GM23338 (cell line): Measurements from ENCODE around the gene FOXRED1. TPM values are rescaled to one million over a fixed set of nuclear protein-coding genes. Genes with fewer than 3 reads are reported as not detected.

Source experiments
- ATAC-seq: fragments of 200-7000 bp; cut with Tn5 transposase; 3 replicates; pipeline ENCODE4 v1.9.1; 2020
- DNase-seq: peaks from one replicate; pipeline ENCODE4 v3.0.0-alpha.2; 2015; ENCODE audit warnings: low spot score
- H2AFZ ChIP-seq: fragments of 200-600 bp; sonication (generic); 2 replicates; pipeline ENCODE4 v1.8.0; 2016; ENCODE audit warnings: antibody characterized with exemption, mild to moderate bottlenecking, moderate library complexity
- H3F3A ChIP-seq: fragments of 200-600 bp; sonication (generic); replicated peaks from 2 replicates; pipeline ENCODE4 v1.8.0; 2017; ENCODE audit warnings: antibody characterized with exemption, mixed run types, low read depth
- H3K27ac ChIP-seq: fragments of 200-600 bp; sonication (generic); 2 replicates; pipeline ENCODE4 v1.6.1; 2016; ENCODE audit warnings: low read depth
- H3K27me3 ChIP-seq: fragments of 200-600 bp; sonication (generic); 2 replicates; pipeline ENCODE4 v1.8.0; 2016; ENCODE audit warnings: mild to moderate bottlenecking, mixed run types, moderate library complexity; ENCODE audit not compliant: insufficient read depth
- H3K36me3 ChIP-seq: fragments of 200-600 bp; sonication (generic); 2 replicates; pipeline ENCODE4 v1.8.0; 2016; ENCODE audit warnings: mild to moderate bottlenecking; ENCODE audit not compliant: insufficient read depth
- H3K4me1 ChIP-seq: fragments of 200-600 bp; sonication (generic); 2 replicates; pipeline ENCODE4 v1.8.0; 2016; ENCODE audit warnings: mild to moderate bottlenecking, moderate library complexity; ENCODE audit not compliant: insufficient read depth
- H3K4me2 ChIP-seq: fragments of 200-600 bp; sonication (generic); 2 replicates; pipeline ENCODE4 v1.7.1; 2017; ENCODE audit warnings: mixed run types
- H3K4me3 ChIP-seq: fragments of 200-600 bp; sonication (generic); 2 replicates; pipeline ENCODE4 v1.6.1; 2016; ENCODE audit warnings: mixed run types
- H3K79me2 ChIP-seq: fragments of 200-600 bp; sonication (generic); replicated peaks from 2 replicates; pipeline ENCODE4 v1.8.0; 2017; ENCODE audit warnings: mild to moderate bottlenecking; ENCODE audit not compliant: insufficient read depth
- H3K9me2 ChIP-seq: fragments of 200-600 bp; sonication (generic); 2 replicates; pipeline ENCODE4 v1.8.0; 2017; ENCODE audit not compliant: insufficient read depth
- H4K20me1 ChIP-seq: fragments of 200-600 bp; sonication (generic); replicated peaks from 2 replicates; pipeline ENCODE4 v1.8.0; 2017; ENCODE audit warnings: mild to moderate bottlenecking; ENCODE audit not compliant: insufficient read depth
- H3K27ac Mint-ChIP-seq: 2 replicates; pipeline ENCODE4 v1.8.0; 2020; ENCODE audit warnings: inconsistent platforms, mild to moderate bottlenecking, moderate library complexity, mixed read lengths
- H3K27me3 Mint-ChIP-seq: 3 replicates; pipeline ENCODE4 v1.8.0; 2022; ENCODE audit warnings: low read depth, mild to moderate bottlenecking, moderate library complexity, mixed read lengths, inconsistent platforms; ENCODE audit not compliant: insufficient read depth, poor library complexity
- H3K36me3 Mint-ChIP-seq: 3 replicates; pipeline ENCODE4 v1.8.0; 2021; ENCODE audit warnings: low read depth, mild to moderate bottlenecking, inconsistent platforms, moderate library complexity, mixed read lengths
- H3K4me1 Mint-ChIP-seq: 3 replicates; pipeline ENCODE4 v1.8.0; 2020; ENCODE audit warnings: mild to moderate bottlenecking, inconsistent platforms, mixed read lengths
- H3K4me3 Mint-ChIP-seq: 3 replicates; pipeline ENCODE4 v1.8.0; 2021; ENCODE audit warnings: moderate library complexity, mild to moderate bottlenecking, inconsistent platforms, mixed read lengths
- H3K9me3 Mint-ChIP-seq: 3 replicates; pipeline ENCODE4 v1.8.0; 2020; ENCODE audit warnings: moderate library complexity, mild to moderate bottlenecking, inconsistent platforms, mixed read lengths
- EZH2phosphoT487 ChIP-seq: fragments of 200-600 bp; sonication (generic); IDR thresholded peaks from one replicate; pipeline ENCODE4 v1.8.1; 2018; ENCODE audit warnings: antibody characterized with exemption; ENCODE audit not compliant: unreplicated experiment
- JUNB ChIP-seq: IDR thresholded peaks from one replicate; pipeline ENCODE4 v1.6.1; 2016; ENCODE audit warnings: antibody characterized with exemption; ENCODE audit not compliant: unreplicated experiment
- ZNF462 ChIP-seq: fragments of 250-450 bp; sonication (Bioruptor Pico); IDR thresholded peaks from 2 replicates; pipeline ENCODE4 v1.5.0; 2020; ENCODE audit warnings: mild to moderate bottlenecking, moderate library complexity
- polyA plus RNA-seq: library from polyadenylated mRNA; unstranded; fragments of >200 nt; fragmentation: Nextera tagmentation; extraction: Ambion mirVana; gene quantifications from 2 replicates; pipeline ENCODE4 v1.2.1, GENCODE V29; 2016
- total RNA-seq: library from RNA; depleted of rRNA; stranded (reverse); fragments of >200 nt; shearing (Covaris generic); gene quantifications from 2 replicates; pipeline ENCODE4 v1.2.3, GENCODE V29; 2014
- TF ChIP-seq, protein P1 (sequence below), 2 experiments: fragments of 200-600 bp in 1 of 2; sonication (generic) in 1 of 2; conservative IDR thresholded peaks; 2 replicates each; pipeline versions ENCODE4 v1.5.1 to v1.6.1; 2016 to 2017; ENCODE audit warnings: antibody characterized with exemption in 2 of 2, low read depth in 2 of 2, mild to moderate bottlenecking in 2 of 2, moderate library complexity in 1 of 2
- TF ChIP-seq, protein P2 (sequence below): IDR thresholded peaks from 2 replicates; pipeline ENCODE4 v1.6.1; 2016; ENCODE audit warnings: antibody characterized with exemption

FOXRED1 gene
- total and polyA plus RNA-seq, 2 experiments from 2014 or later: 25.2 to 59.2 TPM

DNA sequence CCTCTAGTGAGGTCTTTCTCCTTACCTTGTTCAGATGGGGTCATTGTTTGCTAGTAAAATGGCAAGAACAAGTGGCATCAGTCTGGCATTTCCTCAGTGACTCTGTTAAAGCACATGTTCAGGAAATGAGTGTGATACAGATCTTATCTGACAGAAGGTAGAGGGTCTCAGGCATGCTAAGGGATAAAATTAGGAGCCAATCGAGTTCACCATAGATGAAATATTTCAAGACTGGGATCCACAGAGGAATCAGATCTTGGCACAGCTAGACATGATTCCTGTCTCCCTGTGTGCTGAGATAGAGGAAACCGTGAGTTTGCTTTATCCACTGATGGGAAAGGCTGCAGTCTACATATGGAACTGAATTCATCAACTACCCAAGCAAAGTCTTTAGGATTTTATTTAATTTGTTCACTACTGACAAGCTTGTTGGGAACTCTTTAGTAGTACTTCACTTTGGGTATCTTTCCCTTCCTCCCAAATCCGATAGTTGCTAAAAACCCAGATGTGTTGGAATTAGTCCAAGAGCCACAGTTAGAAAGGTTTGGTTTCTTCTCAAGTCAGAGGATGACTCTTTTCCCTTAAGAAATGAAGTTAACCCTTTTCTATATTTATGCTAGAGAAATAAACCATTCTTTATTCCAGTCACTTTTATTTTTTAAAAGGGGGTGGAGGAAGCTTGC is 39.0 kb upstream of the FOXRED1 start:
- Histone ChIP-seq H3K36me3 (no peaks in the 10 kb centered on the region), H3K4me2 (no peak overlapping the region), H3K4me1 (no peaks in the 10 kb centered on the region), H4K20me1 (peaks cover 4% of the 10 kb centered on the region), H3K79me2 (peaks cover 77% of the 10 kb centered on the region), H3F3A (no peaks in the 10 kb centered on the region), H3K27me3 (no peaks in the 10 kb centered on the region), H3K27ac (no peak overlapping the region), H2AFZ (no peak overlapping the region), H3K4me3 (no peak overlapping the region), H3K9me2 (no peaks in the 10 kb centered on the region)
- H3K27ac Mint-ChIP-seq: no peak overlapping the region
- peaks cover 14% of the 10 kb centered on the region for H3K9me3 Mint-ChIP-seq
- TF ChIP-seq ZNF462 (CRISPR knock-in tag) (no peak), JUNB (no peak), EZH2phosphoT487 (no peak)
- TF ChIP-seq, protein P1, sequence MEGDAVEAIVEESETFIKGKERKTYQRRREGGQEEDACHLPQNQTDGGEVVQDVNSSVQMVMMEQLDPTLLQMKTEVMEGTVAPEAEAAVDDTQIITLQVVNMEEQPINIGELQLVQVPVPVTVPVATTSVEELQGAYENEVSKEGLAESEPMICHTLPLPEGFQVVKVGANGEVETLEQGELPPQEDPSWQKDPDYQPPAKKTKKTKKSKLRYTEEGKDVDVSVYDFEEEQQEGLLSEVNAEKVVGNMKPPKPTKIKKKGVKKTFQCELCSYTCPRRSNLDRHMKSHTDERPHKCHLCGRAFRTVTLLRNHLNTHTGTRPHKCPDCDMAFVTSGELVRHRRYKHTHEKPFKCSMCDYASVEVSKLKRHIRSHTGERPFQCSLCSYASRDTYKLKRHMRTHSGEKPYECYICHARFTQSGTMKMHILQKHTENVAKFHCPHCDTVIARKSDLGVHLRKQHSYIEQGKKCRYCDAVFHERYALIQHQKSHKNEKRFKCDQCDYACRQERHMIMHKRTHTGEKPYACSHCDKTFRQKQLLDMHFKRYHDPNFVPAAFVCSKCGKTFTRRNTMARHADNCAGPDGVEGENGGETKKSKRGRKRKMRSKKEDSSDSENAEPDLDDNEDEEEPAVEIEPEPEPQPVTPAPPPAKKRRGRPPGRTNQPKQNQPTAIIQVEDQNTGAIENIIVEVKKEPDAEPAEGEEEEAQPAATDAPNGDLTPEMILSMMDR (conservative IDR thresholded peaks at IDR 0.05; ENCODE audit: low read depth in 2 of 2): no peak
- TF ChIP-seq, protein P2, sequence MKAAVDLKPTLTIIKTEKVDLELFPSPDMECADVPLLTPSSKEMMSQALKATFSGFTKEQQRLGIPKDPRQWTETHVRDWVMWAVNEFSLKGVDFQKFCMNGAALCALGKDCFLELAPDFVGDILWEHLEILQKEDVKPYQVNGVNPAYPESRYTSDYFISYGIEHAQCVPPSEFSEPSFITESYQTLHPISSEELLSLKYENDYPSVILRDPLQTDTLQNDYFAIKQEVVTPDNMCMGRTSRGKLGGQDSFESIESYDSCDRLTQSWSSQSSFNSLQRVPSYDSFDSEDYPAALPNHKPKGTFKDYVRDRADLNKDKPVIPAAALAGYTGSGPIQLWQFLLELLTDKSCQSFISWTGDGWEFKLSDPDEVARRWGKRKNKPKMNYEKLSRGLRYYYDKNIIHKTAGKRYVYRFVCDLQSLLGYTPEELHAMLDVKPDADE: no peak
- H3K4me1 Mint-ChIP-seq: no peaks in the 10 kb centered on the region
- ATAC-seq: no peak
- H3K36me3 Mint-ChIP-seq: peaks cover 18% of the 10 kb centered on the region
- no peak for DNase-seq
- H3K27me3 Mint-ChIP-seq: peaks cover 12% of the 10 kb centered on the region
- H3K4me3 Mint-ChIP-seq: no peak overlapping the region
